Measurements from ENCODE around the gene SPTBN5. TPM values are rescaled to one million over a fixed set of nuclear protein-coding genes. Genes with fewer than 3 reads are reported as not detected.

The SPTBN5 gene
- total and polyA plus RNA-seq, 11 donors, result 0.31 to 5.6 (median 1.7) TPM

- Histone ChIP-seq H3K9me3 (no peaks in the 10 kb centered on the region), H3K27ac (peak overlapping the region; percentile 9 to 93 (median 72)), H3K36me3 (peaks cover 0 to 39% (median 7%) of the 10 kb centered on the region in 9 donors), H3K27me3 (no peaks in the 10 kb centered on the region), H3K4me3 (peak overlapping the region in 1 of 12 donors; percentile 7), H3K4me1 (peaks cover 24 to 96% (median 78%) of the 10 kb centered on the region in 12 donors)
- DNase-seq, result no peak
- intact Hi-C loops (cut with DNase I), result no loop called here
- 86 to 90% (median 87%) methylated on average over 3 of the region's 3 CpGs for WGBS, 4 donors
- TF ChIP-seq CTCF (IDR thresholded peaks at IDR 0.05) (no peak), POLR2A (IDR thresholded peaks at IDR 0.05) (no peak)
- ATAC-seq, result no peak
These were observed 42.3 kb upstream of the SPTBN5 start for GRCh38 chr15:41936155-41936554.

GRCh38 chr15:41935566-41936020, 41.7 kb upstream of the SPTBN5 start:
- 59 to 83% (median 64%) methylated on average over 5 of the region's 5 CpGs for WGBS, 4 donors
- peaks cover 26 to 97% (median 79%) of the 10 kb centered on the region in 12 donors for H3K4me1 ChIP-seq
- H3K9me3 ChIP-seq, result no peaks in the 10 kb centered on the region
- TF ChIP-seq CTCF (IDR thresholded peaks at IDR 0.05), result no peak
- TF ChIP-seq POLR2A (IDR thresholded peaks at IDR 0.05), result no peak
- no peaks in the 10 kb centered on the region for H3K27me3 ChIP-seq
- H3K4me3 ChIP-seq, result no peak overlapping the region
- no peak for ATAC-seq
- H3K27ac ChIP-seq, result peak overlapping the region; percentile 11 to 93 (median 70)
- intact Hi-C loops (cut with DNase I), result no loop called here
- DNase-seq, result no peak
- peaks cover 0 to 34% (median 5%) of the 10 kb centered on the region in 9 donors for H3K36me3 ChIP-seq

GRCh38 chr15:41934843-41935242, 41.0 kb upstream of the SPTBN5 start:
- intact Hi-C loops (cut with DNase I), result loop anchor here in 4 of 10 donors (5.0 kb wide), 2 partner anchors 32 to 37 kb away; partner anchors contain the start of gene EHD4 (in 1 of the 4)
- no peaks in the 10 kb centered on the region for H3K27me3 ChIP-seq
- H3K9me3 ChIP-seq, result no peaks in the 10 kb centered on the region
- TF ChIP-seq CTCF (IDR thresholded peaks at IDR 0.05) (no peak), POLR2A (IDR thresholded peaks at IDR 0.05) (no peak)
- no peak for DNase-seq
- H3K4me1 ChIP-seq, result peaks cover 32 to 98% (median 85%) of the 10 kb centered on the region in 12 donors
- peaks cover 0 to 28% (median 0%) of the 10 kb centered on the region in 9 donors for H3K36me3 ChIP-seq
- ATAC-seq, result peak in 1 of 4 donors; percentile 45
- H3K27ac ChIP-seq, result peak overlapping the region; percentile 54 to 93 (median 69)
- H3K4me3 ChIP-seq, result no peak overlapping the region
- WGBS, 4 donors, result 42 to 59% (median 45%) methylated on average over 4 of the region's 4 CpGs

- ATAC-seq, result peak in 3 of 4 donors; percentile 45 to 52 (median 51)
These were observed 39.9 kb upstream of the SPTBN5 start for GRCh38 chr15:41933771-41934170.

More at GRCh38 chr15:41933771-41934170, 39.9 kb upstream of the SPTBN5 start:
- Histone ChIP-seq H3K9me3 (no peaks in the 10 kb centered on the region), H3K27me3 (no peaks in the 10 kb centered on the region), H3K4me3 (no peak overlapping the region), H3K27ac (peak overlapping the region; percentile 16 to 93 (median 69)), H3K36me3 (peaks cover 0 to 19% (median 0%) of the 10 kb centered on the region in 9 donors), H3K4me1 (peaks cover 35 to 100% (median 92%) of the 10 kb centered on the region in 12 donors)
- intact Hi-C loops (cut with DNase I), result loop anchor here in 4 of 10 donors (5.0 kb wide), 2 partner anchors 34 to 39 kb away; partner anchors contain the start of gene EHD4 (in 1 of the 4)
- peak in 1 of 5 donors; percentile 71 for DNase-seq
- WGBS, 4 donors, result 37 to 49% (median 42%) methylated on average over 8 to 10 of the region's 10 CpGs
- no peak for TF ChIP-seq POLR2A (IDR thresholded peaks at IDR 0.05)
- TF ChIP-seq CTCF (IDR thresholded peaks at IDR 0.05), result no peak

Measured in heart left ventricle (tissue), 16 donors.